ENCODE data around the gene RTCA. TPM values are rescaled to one million over a fixed set of nuclear protein-coding genes. Genes with fewer than 3 reads are reported as not detected.
A peak's percentile ranks its signal among the peaks of the same experiment; 100 is the strongest.
"Not testable (repeated sequence)": the region's sequence is repeated elsewhere in the genome, so short reads cannot be mapped to it uniquely, and the experiment has no call there.

The RTCA gene
- total and polyA plus RNA-seq, 9 donors = 25.0 to 31.2 (median 29.0) TPM

DNA sequence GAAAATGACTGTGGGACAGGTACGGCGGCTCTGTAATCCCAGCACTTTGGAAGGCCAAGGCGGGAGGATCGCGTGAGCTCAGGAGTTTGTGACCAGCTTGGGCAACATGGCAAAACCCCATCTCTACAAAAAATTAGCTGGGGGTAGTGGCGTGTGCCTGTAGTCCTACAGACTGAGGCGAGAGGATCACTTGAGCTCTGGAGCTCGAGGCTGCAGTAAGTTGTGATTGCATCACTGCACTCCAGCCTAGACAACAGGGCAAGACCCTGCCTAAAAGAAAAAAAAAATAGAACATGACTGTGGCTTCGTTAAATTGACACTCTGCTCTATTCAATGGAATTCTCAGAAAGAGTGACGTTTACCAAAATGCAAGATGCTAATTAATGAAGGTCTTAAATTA lies 12.5 kb upstream of the RTCA start:
- no peaks in the 10 kb centered on the region for H3K36me3 ChIP-seq (ENCODE audit: control insufficient read depth, insufficient read depth, low read length)
- WGBS (ENCODE audit: insufficient coverage) = 17% methylated on average over 2 of the region's 10 CpGs
- no peak for DNase-seq
- peaks cover 7% of the 10 kb centered on the region for H3K27me3 ChIP-seq (ENCODE audit: control insufficient read depth, insufficient read depth, low read length)
- H3K4me3 ChIP-seq (ENCODE audit: low read length) = no peak overlapping the region
- no peaks in the 10 kb centered on the region for H3K9me3 ChIP-seq (replicated peaks; ENCODE audit: control insufficient read depth, low read depth, low read length)
- no peak overlapping the region for H3K27ac ChIP-seq (ENCODE audit: low read length)
- peaks cover 5% of the 10 kb centered on the region for H3K4me1 ChIP-seq (ENCODE audit: control insufficient read depth, insufficient read depth, low read length)

DNA sequence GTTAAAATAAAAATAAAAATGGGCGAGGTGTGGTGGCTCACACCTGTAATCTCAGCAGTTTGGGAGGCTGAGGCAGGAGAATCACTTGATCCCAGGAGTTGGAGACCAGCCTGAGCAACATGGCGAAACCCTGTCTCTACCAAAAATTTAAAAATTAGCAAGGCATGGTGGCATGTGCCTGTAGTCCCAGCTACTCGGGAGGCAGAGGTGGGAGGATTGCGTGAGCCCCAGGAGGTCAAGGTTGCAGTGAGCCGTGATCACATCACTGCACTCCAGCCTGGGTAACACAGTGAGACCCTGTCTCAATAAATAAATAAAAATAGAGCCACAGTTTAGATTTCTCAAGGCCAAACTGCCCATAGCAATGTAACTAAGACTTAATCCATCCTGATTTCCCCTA lies 9.7 kb upstream of the RTCA start:
- H3K4me1 ChIP-seq (ENCODE audit: control insufficient read depth, insufficient read depth, low read length); H3K4me3 ChIP-seq (ENCODE audit: low read length); H3K9me3 ChIP-seq (replicated peaks; ENCODE audit: control insufficient read depth, low read depth, low read length); H3K27me3 ChIP-seq (ENCODE audit: control insufficient read depth, insufficient read depth, low read length); H3K27ac ChIP-seq (ENCODE audit: low read length); DNase-seq; H3K36me3 ChIP-seq (ENCODE audit: control insufficient read depth, insufficient read depth, low read length): not testable (repeated sequence)
- 86% methylated on average over 3 of the region's 5 CpGs for WGBS (ENCODE audit: insufficient coverage)

DNA sequence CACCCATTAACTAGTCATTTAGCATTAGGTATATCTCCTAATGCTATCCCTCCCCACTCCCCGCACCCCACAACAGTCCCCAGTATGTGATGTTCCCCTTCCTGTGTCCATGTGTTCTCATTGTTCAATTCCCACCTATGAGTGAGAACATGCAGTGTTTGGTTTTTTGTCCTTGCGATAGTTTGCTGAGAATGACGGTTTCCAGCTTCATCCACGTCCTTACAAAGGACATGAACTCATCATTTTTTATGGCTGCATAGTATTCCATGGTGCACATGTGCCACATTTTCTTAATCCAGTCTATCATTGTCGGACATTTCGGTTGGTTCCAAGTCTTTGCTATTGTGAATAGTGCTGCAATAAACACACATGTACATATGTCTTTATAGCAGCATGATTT lies 7.6 kb upstream of the RTCA start:
- H3K27ac ChIP-seq (ENCODE audit: low read length); H3K36me3 ChIP-seq (ENCODE audit: control insufficient read depth, insufficient read depth, low read length); H3K27me3 ChIP-seq (ENCODE audit: control insufficient read depth, insufficient read depth, low read length); DNase-seq; H3K9me3 ChIP-seq (replicated peaks; ENCODE audit: control insufficient read depth, low read depth, low read length); H3K4me1 ChIP-seq (ENCODE audit: control insufficient read depth, insufficient read depth, low read length); H3K4me3 ChIP-seq (ENCODE audit: low read length): not testable (repeated sequence)
- WGBS (ENCODE audit: insufficient coverage) = no CpG with 5 or more reads among the region's 6 CpGs

- no peak overlapping the region for H3K4me3 ChIP-seq (ENCODE audit: low read length)
- no peak overlapping the region for H3K27ac ChIP-seq (ENCODE audit: low read length)
- no peaks in the 10 kb centered on the region for H3K27me3 ChIP-seq (ENCODE audit: control insufficient read depth, insufficient read depth, low read length)
- no peaks in the 10 kb centered on the region for H3K36me3 ChIP-seq (ENCODE audit: control insufficient read depth, insufficient read depth, low read length)
- peaks cover 2% of the 10 kb centered on the region for H3K9me3 ChIP-seq (replicated peaks; ENCODE audit: control insufficient read depth, low read depth, low read length)
- H3K4me1 ChIP-seq (ENCODE audit: control insufficient read depth, insufficient read depth, low read length) = peaks cover 2% of the 10 kb centered on the region
- no peak for DNase-seq
Observed at GRCh38 chr1:100261686-100262085, 4.3 kb upstream of the RTCA start.

DNA sequence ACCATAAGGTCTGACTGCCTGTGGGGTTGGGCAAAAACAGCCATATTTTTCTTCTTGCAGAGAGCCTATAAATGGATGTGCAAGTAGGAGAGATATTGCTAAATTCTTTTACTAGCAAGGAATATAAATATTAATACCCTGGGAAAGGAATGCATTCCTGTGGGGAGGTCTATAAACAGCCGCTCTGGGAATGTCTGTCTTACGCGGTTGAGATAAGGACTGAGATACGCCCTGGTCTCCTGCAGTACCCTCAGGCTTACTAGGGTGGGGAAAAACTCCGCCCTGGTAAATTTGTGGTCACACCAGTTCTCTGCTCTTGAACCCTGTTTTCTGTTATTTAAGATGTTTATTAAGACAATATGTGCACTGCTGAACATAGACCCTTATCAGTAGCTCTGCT lies 1.9 kb upstream of the RTCA start:
- not testable (repeated sequence) for DNase-seq; H3K27ac ChIP-seq (ENCODE audit: low read length); H3K4me3 ChIP-seq (ENCODE audit: low read length); H3K27me3 ChIP-seq (ENCODE audit: control insufficient read depth, insufficient read depth, low read length); H3K9me3 ChIP-seq (replicated peaks; ENCODE audit: control insufficient read depth, low read depth, low read length); H3K4me1 ChIP-seq (ENCODE audit: control insufficient read depth, insufficient read depth, low read length)
- 95% methylated on average over 4 of the region's 5 CpGs for WGBS (ENCODE audit: insufficient coverage)
- peaks cover 12% of the 10 kb centered on the region for H3K36me3 ChIP-seq (ENCODE audit: control insufficient read depth, insufficient read depth, low read length)

DNA sequence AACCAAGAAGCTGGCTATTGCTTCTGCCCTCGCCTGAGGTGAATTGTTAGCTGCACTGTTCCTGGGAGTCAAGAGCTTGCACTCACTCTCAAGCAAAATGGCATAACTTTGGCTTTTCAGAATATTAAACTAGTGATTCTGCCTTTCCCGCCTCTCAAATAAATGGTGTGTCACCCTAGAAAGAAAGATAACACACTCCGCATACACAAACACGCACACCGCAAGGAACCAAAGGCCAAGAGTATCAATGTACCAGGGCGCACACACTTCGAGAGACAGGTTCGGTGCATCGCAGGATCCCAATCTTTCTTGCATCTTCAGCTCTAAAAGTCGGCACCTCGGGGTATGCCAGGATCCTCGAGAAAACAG lies 470 bp upstream of the RTCA start:
- H3K4me3 ChIP-seq (ENCODE audit: low read length) = peak overlapping the region; percentile 99
- H3K36me3 ChIP-seq (ENCODE audit: control insufficient read depth, insufficient read depth, low read length) = peaks cover 20% of the 10 kb centered on the region
- H3K27ac ChIP-seq (ENCODE audit: low read length) = peak overlapping the region; percentile 88
- 8% methylated on average over 6 of the region's 12 CpGs for WGBS (ENCODE audit: insufficient coverage)
- no peak for DNase-seq
- peaks cover 2% of the 10 kb centered on the region for H3K9me3 ChIP-seq (replicated peaks; ENCODE audit: control insufficient read depth, low read depth, low read length)
- H3K4me1 ChIP-seq (ENCODE audit: control insufficient read depth, insufficient read depth, low read length) = peaks cover 8% of the 10 kb centered on the region
- no peaks in the 10 kb centered on the region for H3K27me3 ChIP-seq (ENCODE audit: control insufficient read depth, insufficient read depth, low read length)

DNA sequence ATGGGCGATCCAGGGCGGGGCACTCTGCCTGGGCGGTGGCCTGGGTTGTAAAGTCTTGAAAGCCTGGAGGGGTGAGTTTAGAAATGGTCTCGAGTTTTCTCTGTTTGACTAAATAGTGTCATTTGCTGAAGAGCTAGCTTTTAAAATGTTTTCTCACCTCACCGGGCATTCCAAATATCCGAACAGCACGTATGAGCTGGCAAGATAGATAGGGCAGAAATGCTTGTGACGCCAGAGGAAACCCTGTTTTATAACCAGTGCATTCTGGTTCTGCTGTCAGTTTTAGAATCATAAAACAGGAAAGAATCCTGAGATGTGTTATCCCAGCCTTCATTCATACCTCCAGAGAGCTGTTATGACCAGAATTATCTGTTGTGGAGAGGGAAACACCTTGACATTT lies 725 bp downstream of the RTCA start:
- Histone ChIP-seq H3K27ac (ENCODE audit: low read length) (peak overlapping the region; percentile 88), H3K9me3 (replicated peaks; ENCODE audit: control insufficient read depth, low read depth, low read length) (no peaks in the 10 kb centered on the region), H3K27me3 (ENCODE audit: control insufficient read depth, insufficient read depth, low read length) (no peaks in the 10 kb centered on the region), H3K4me3 (ENCODE audit: low read length) (peak overlapping the region; percentile 99), H3K36me3 (ENCODE audit: control insufficient read depth, insufficient read depth, low read length) (peaks cover 26% of the 10 kb centered on the region), H3K4me1 (ENCODE audit: control insufficient read depth, insufficient read depth, low read length) (peaks cover 8% of the 10 kb centered on the region)
- no peak for DNase-seq
- 8% methylated on average over 3 of the region's 8 CpGs for WGBS (ENCODE audit: insufficient coverage)

- H3K4me1 ChIP-seq (ENCODE audit: control insufficient read depth, insufficient read depth, low read length) = peaks cover 8% of the 10 kb centered on the region
- no peak for DNase-seq
- H3K27ac ChIP-seq (ENCODE audit: low read length) = no peak overlapping the region
- H3K9me3 ChIP-seq (replicated peaks; ENCODE audit: control insufficient read depth, low read depth, low read length) = no peaks in the 10 kb centered on the region
- H3K27me3 ChIP-seq (ENCODE audit: control insufficient read depth, insufficient read depth, low read length) = no peaks in the 10 kb centered on the region
- no CpG with 5 or more reads among the region's 1 CpG for WGBS (ENCODE audit: insufficient coverage)
- peak overlapping the region; percentile 99 for H3K4me3 ChIP-seq (ENCODE audit: low read length)
- H3K36me3 ChIP-seq (ENCODE audit: control insufficient read depth, insufficient read depth, low read length) = peaks cover 29% of the 10 kb centered on the region
Observed at GRCh38 chr1:100267284-100267683, 1.3 kb downstream of the RTCA start.

DNA sequence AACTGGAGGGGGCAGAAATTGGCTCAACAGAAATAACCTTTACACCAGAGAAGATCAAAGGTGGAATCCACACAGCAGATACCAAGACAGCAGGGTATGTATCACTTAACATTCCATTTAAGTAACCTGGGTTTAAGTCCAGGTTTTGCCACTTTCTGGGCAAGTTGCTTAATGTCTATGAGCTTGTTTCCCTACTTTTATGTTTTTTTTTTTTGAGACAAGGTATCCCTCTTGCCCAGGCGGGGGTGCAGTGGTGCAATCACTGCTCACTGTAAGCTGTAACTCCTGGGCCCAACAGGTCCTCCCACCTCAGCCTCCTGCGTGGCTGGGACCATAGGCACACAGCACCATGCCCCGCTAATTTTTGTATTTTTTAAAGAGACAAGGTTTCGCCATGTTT lies 2.2 kb downstream of the RTCA start:
- 86% methylated on average over 2 of the region's 4 CpGs for WGBS (ENCODE audit: insufficient coverage)
- H3K36me3 ChIP-seq (ENCODE audit: control insufficient read depth, insufficient read depth, low read length) = peaks cover 29% of the 10 kb centered on the region
- H3K4me3 ChIP-seq (ENCODE audit: low read length) = no peak overlapping the region

GRCh38 chr1:100277866-100278265 lies 11.8 kb downstream of the RTCA start:
- Histone ChIP-seq H3K9me3 (replicated peaks; ENCODE audit: control insufficient read depth, low read depth, low read length) (no peaks in the 10 kb centered on the region), H3K27me3 (ENCODE audit: control insufficient read depth, insufficient read depth, low read length) (no peaks in the 10 kb centered on the region), H3K27ac (ENCODE audit: low read length) (no peak overlapping the region), H3K4me1 (ENCODE audit: control insufficient read depth, insufficient read depth, low read length) (no peaks in the 10 kb centered on the region), H3K4me3 (ENCODE audit: low read length) (no peak overlapping the region), H3K36me3 (ENCODE audit: control insufficient read depth, insufficient read depth, low read length) (peaks cover 35% of the 10 kb centered on the region)
- no peak for DNase-seq
- no CpG with 5 or more reads among the region's 1 CpG for WGBS (ENCODE audit: insufficient coverage)

More for the DNA sequence above, 2.2 kb downstream of the RTCA start:
- Histone ChIP-seq H3K27ac (ENCODE audit: low read length) (no peak overlapping the region), H3K4me1 (ENCODE audit: control insufficient read depth, insufficient read depth, low read length) (peaks cover 8% of the 10 kb centered on the region), H3K9me3 (replicated peaks; ENCODE audit: control insufficient read depth, low read depth, low read length) (no peaks in the 10 kb centered on the region), H3K27me3 (ENCODE audit: control insufficient read depth, insufficient read depth, low read length) (no peaks in the 10 kb centered on the region)
- no peak for DNase-seq

GRCh38 chr1:100279358-100279923 lies 13.4 kb downstream of the RTCA start:
- WGBS (ENCODE audit: insufficient coverage) = 83% methylated on average over 1 of the region's 3 CpGs
- H3K27me3 ChIP-seq (ENCODE audit: control insufficient read depth, insufficient read depth, low read length) = no peaks in the 10 kb centered on the region
- H3K9me3 ChIP-seq (replicated peaks; ENCODE audit: control insufficient read depth, low read depth, low read length) = no peaks in the 10 kb centered on the region
- H3K4me1 ChIP-seq (ENCODE audit: control insufficient read depth, insufficient read depth, low read length) = no peaks in the 10 kb centered on the region
- DNase-seq = no peak
- no peak overlapping the region for H3K27ac ChIP-seq (ENCODE audit: low read length)
- H3K4me3 ChIP-seq (ENCODE audit: low read length) = no peak overlapping the region
- H3K36me3 ChIP-seq (ENCODE audit: control insufficient read depth, insufficient read depth, low read length) = peaks cover 30% of the 10 kb centered on the region
